ENCODE results near the gene MYOZ2.

- no peak for TF ChIP-seq CTCF (IDR thresholded peaks at IDR 0.05; ENCODE audit: low read depth, low read length)
- no peak for TF ChIP-seq POLR2A (IDR thresholded peaks at IDR 0.05; ENCODE audit: extremely low read depth, insufficient read length)
Observed at GRCh38 chr4:119135721-119136121, at the start of gene MYOZ2.
